Fibroblast of skin of left biceps (primary cell): ENCODE results near the gene DPF3.

Experiments used
- DNase-seq, 2 experiments: peaks; one replicate each; pipeline ENCODE4 v3.0.0-alpha.2; 2013; ENCODE audit warnings: low read depth in 2 of 2

The DPF3 gene

GRCh38 chr14:72893636-72894322 is at the start of gene DPF3:
Gene DPF3 (minus strand): TSS chr14:72894101. CDS start chr14:72894088, 13 bp downstream.
- DNase-seq: peak; percentile 87 to 89

DNA sequence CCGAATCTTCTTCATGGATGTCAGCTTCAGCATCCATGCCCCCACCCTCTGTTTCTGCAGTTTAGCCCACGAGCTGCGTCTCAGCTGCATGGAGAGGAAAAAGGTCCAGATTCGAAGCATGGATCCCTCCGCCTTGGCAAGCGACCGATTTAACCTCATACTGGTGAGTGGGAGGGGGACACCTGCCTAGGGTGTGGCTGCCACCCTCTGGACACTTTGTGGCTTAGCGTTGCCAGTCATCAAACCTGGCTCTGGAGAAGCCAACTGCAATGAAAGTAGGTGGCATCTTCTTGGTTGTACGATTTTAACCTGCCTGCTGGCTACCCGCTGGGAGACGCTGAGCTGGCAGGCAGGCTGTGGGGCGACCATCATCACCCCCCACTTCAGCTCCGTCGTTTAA is 49.0 kb upstream of the DPF3 start:
- DNase-seq: no peak

DNA sequence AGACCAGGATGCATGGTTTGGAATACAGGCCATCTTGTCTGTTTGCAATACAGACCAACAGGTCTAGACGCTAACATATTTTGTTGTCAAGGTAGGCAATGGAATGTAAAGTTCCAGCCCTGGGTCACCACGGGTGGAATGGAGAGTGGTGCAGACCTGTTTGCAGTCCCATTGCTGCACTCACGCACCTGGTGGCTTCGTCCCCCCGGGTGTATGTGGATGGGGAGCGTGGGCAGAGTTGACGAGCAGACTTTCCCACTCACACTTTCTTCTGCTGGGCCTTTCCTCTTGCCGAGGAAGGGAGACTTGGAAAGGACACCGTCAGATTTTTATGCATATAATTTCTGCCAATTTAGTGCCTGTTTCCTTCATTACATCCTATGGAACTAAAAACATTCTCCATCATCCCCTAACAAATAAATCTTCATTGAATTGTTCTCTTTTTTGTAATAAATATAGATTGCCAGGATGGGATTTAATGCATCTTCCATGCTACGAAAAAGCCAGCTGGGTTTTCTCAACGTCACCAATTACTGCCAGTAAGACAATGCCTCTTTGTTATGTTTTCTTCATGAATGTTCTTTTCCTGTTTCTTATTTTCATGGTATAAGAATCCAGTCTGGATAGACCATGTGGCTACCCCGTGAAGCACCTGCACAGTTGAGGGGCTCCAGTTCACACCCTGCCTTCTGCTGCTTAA is 47.5 kb upstream of the DPF3 start:
- no peak for DNase-seq

GRCh38 chr14:72939630-72940029 is 45.7 kb upstream of the DPF3 start:
- no peak for DNase-seq

GRCh38 chr14:72932893-72933292 is 39.0 kb upstream of the DPF3 start:
- no peak for DNase-seq

- DNase-seq: no peak
Measured at GRCh38 chr14:72929316-72930080, 35.6 kb upstream of the DPF3 start.

DNA sequence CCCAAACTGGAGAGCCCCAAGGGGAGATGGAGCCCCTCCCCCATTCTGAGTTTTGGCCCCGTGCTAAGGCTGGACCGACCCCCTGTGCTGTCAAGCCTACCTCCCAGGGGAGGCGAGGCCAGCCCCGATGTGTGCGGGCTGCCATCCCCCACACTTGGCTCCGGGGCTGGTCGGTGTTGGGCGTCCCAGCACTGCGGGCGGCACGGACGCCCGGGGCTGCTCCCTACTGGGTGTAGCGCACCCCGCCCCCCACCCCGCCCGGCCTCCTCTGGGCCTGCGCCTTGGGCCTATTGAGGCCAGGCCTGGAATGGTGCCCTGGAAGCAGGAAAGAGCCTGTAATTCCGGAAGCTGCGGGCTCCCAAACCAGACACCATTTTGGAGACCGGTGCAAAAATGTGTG is 35.0 kb upstream of the DPF3 start:
- no peak for DNase-seq

DNA sequence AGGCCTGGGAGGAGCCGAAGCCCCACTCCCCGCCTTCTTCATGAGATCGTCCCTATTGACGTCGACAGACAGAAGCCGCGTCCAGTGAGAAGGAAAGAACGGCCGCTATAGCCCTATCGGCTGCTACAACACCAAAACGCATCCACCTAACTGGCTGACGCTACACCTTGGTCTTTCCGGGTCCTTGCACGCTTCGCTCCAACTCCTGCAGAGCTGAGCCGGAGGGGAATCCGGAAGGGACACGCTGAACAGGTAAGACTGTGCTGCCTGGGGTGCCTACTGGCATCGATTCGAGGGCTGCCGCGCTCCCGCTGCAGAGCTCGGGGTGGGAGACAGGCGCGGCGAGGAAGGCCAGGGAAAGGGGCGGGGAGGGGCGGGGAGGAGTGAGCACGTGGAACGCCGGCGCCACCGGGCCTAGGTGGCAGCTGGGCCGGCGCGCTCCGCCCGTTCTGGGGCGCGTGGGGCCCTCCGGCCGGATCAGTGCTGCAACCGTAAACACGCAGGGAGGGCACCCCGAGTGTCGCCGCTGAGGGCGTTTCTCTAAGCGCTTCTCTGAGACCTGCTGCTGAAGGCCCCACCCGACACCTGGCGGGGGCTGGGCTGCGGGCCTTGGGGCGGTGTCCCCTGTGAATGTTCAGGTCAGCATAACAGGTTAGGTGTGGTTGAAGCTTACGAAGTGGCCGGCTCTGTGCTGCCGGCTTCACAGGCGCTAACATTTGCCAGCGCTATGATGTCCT is 32.6 kb upstream of the DPF3 start, which contains the start of gene DCAF4:
Gene DCAF4, plus strand, starts transcription at position 173 of the 737 bp plus-strand sequence. CDS start 11,515 bp downstream, outside the sequence.
- peak; percentile 97 for DNase-seq

- DNase-seq: no peak
Measured at GRCh38 chr14:72925815-72926291, 32.0 kb upstream of the DPF3 start.

DNA sequence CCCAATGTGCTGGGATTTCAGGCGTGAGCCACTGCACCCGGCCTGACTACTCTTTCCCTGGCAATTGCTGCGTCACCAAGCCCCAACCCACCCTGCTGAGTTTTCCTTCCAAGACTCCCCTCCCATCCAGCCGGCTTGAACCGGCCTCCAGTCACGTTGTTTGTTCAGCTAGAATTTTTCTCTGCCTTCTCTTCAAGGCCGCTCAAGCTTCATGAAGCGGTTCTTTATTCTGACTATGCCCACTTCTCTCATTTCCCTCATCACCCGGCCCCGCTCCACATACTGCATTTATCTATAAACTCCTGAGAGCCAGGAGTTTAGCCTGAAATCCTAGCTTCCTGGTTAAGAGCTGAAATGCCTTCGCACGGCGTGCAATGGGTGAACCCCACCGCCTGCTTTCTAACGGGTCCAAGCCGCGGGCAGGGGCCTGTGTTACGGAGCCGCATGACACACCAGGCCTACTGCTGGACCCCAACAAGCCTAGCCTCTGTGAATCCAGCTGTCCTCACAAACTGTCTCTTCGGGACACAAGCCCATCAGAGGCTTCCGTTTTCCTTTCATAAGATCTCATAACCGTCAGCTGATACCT is 31.4 kb upstream of the DPF3 start:
- no peak for DNase-seq

GRCh38 chr14:72924337-72924736 is 30.4 kb upstream of the DPF3 start:
- no peak for DNase-seq

GRCh38 chr14:72921396-72921795 is 27.5 kb upstream of the DPF3 start:
- DNase-seq: no peak

- DNase-seq: no peak
Measured at GRCh38 chr14:72920008-72920407, 26.1 kb upstream of the DPF3 start.

DNA sequence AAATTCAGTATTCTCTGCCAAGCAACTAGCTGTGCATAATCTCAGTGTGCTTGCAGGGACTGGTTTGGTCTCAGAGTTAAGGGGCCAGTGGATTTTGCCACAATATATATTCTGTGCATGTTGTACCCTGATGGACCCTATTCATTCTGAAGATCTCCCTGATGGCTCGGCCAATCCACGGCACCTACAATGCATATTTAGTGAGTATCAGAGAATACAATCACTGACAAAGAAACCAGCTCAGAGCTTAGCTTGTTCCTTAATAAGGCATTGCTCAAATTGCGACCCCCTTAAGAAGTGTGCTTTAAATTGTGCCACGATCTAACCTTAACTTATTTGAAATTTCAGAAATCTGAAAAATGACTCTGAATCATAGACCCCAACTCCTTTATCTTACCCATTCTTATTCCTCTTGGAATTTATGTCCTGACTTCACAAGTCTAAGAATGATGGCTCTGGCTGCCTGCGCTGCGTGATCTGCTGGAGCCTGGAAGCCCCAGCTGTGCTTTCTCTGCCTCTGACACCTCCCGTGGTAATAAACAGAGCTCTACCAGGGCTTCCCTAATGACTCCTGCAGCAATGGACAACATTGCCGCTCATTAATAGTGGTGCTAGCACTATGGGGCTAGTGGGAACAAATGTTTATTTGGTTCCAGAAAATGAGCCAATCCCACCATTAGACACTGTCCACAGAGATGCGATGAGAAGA is 23.3 kb upstream of the DPF3 start:
- DNase-seq: no peak

DNA sequence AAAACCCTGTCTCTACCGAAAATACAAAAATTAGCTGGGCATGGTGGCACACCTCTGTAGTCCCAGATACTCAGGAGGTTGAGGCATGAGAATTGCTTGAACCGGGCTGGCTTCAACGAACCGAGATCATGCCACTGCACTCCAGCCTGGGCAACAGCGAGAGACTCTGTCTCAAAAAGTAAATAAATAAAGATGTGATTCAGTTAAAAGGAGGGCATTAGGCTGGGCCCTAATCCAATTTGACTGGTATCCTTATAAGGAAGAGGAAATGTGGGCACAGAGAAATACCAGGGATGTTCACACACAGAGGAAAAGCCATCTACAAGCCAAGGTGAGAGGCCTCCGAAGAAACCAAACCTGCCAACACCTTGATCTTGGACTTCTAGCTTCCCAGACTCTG is 22.3 kb upstream of the DPF3 start:
- no peak for DNase-seq

GRCh38 chr14:72913809-72914208 is 19.9 kb upstream of the DPF3 start:
- no peak for DNase-seq

DNA sequence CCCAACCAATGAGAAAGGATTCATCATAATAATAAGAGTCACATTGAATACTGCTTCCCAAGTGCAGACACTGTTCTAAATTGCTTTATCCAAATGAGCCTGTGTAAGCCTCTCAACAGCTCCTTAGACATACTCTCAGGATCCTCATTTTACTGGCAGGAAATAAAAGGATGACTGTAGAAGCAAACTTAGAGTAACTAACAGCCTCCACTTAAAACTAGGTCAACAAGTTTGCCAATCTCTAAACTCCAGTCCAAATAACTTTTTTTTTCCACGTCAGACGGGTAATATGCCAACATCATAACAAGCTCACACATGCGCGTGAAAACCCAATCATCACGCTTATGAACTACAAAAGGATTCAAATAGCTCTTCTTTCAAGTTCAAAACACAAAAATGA is 15.3 kb upstream of the DPF3 start:
- DNase-seq: no peak

DNA sequence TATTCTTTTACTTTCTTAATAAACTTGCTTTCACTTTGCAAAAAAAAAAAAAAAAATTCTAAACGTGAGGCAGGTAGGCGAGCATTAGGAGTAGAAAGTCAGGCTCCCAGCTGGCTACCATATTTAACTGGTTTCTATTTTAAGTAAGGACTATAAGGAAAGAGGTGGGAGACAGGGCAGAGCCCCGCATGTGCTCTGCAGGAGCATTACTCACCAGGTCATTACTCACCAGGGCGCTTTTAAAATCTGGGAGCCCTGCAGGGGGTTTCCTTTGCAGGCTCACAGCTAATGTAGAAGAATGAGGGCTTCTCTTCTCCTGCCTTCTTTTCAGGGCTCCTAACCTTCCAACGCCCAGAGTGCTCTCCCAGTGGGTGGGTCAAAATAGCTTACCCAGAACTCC is 14.0 kb upstream of the DPF3 start:
- peak; percentile 48 to 50 for DNase-seq

- no peak for DNase-seq
Measured at GRCh38 chr14:72906879-72907278, 13.0 kb upstream of the DPF3 start.

- DNase-seq: peak; percentile 94 to 95
Measured at GRCh38 chr14:72906316-72906715, 12.4 kb upstream of the DPF3 start.
